ENCODE data around the gene KCNA10. TPM values are rescaled to one million over a fixed set of nuclear protein-coding genes. Genes with fewer than 3 reads are reported as not detected.
"Not testable (repeated sequence)": the region's sequence is repeated elsewhere in the genome, so short reads cannot be mapped to it uniquely, and the experiment has no call there.

The KCNA10 gene
- total RNA-seq, 3 donors from 2014 or later: not detected

DNA sequence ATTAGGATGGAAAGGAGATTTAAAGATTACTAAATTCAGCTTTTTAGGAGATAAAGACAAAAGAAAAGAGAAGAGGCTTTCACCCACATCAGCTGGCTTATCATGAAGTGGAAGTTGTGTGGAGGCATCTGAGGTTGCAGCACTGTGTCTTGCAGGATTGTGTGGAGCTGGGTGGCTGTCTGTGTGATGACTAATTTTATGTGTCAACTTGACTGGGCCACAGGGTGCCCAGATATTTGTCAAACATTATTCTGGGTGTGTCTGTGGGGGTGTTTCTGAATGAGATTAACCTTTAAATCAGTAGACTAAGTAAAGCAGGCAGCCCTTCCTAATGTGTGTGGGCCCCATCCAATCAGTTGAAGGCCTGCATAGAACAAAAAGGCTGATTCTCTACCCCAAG, 3.9 kb downstream of the KCNA10 start:
- TF ChIP-seq, protein P1, sequence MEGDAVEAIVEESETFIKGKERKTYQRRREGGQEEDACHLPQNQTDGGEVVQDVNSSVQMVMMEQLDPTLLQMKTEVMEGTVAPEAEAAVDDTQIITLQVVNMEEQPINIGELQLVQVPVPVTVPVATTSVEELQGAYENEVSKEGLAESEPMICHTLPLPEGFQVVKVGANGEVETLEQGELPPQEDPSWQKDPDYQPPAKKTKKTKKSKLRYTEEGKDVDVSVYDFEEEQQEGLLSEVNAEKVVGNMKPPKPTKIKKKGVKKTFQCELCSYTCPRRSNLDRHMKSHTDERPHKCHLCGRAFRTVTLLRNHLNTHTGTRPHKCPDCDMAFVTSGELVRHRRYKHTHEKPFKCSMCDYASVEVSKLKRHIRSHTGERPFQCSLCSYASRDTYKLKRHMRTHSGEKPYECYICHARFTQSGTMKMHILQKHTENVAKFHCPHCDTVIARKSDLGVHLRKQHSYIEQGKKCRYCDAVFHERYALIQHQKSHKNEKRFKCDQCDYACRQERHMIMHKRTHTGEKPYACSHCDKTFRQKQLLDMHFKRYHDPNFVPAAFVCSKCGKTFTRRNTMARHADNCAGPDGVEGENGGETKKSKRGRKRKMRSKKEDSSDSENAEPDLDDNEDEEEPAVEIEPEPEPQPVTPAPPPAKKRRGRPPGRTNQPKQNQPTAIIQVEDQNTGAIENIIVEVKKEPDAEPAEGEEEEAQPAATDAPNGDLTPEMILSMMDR (IDR thresholded peaks at IDR 0.05): no peak
- no peak for TF ChIP-seq POLR2AphosphoS5 (IDR thresholded peaks at IDR 0.05)
- TF ChIP-seq POLR2A (IDR thresholded peaks at IDR 0.05): no peak
- intact Hi-C loops (cut with DNase I; ENCODE audit: low total_unique reads): no loop called here

DNA sequence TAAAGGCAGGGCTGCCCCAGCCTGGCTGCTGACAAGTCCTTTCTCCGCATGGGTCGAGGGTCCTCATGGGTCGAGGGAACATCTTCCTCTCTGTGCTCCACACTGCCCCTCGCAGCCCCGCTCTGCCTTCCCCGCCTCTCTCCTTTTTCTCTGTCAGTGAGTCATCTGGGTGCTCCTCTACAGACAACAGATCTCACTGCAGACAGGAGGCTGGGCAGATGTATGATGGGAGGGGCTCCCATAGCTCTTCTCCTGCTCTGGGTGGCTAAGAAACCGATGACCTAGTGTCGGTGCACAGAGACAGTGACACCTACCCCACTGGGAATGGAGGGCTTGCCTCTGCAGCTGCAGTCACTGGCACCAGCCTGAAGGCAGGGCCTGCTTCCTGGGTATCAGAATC, 5.5 kb downstream of the KCNA10 start:
- Histone ChIP-seq H3K9me3 (no peaks in the 10 kb centered on the region), H3K27me3 (no peaks in the 10 kb centered on the region), H3K27ac (no peak overlapping the region), H3K4me3 (no peak overlapping the region), H3K36me3 (no peaks in the 10 kb centered on the region), H3K4me1 (no peaks in the 10 kb centered on the region)
- TF ChIP-seq POLR2AphosphoS5 (IDR thresholded peaks at IDR 0.05): no peak
- TF ChIP-seq, protein P1 (IDR thresholded peaks at IDR 0.05): no peak
- no peak for TF ChIP-seq POLR2A (IDR thresholded peaks at IDR 0.05)
- intact Hi-C loops (cut with DNase I; ENCODE audit: low total_unique reads): no loop called here
- DNase-seq (ENCODE audit: low spot score in 2 of 2): no peak

More for the DNA sequence above, 3.9 kb downstream of the KCNA10 start:
- H3K27me3 ChIP-seq: no peaks in the 10 kb centered on the region
- no peak for DNase-seq (ENCODE audit: low spot score in 2 of 2)
- no peaks in the 10 kb centered on the region for H3K4me1 ChIP-seq
- no peak overlapping the region for H3K27ac ChIP-seq
- no peak overlapping the region for H3K4me3 ChIP-seq
- no peaks in the 10 kb centered on the region for H3K9me3 ChIP-seq
- no peaks in the 10 kb centered on the region for H3K36me3 ChIP-seq

DNA sequence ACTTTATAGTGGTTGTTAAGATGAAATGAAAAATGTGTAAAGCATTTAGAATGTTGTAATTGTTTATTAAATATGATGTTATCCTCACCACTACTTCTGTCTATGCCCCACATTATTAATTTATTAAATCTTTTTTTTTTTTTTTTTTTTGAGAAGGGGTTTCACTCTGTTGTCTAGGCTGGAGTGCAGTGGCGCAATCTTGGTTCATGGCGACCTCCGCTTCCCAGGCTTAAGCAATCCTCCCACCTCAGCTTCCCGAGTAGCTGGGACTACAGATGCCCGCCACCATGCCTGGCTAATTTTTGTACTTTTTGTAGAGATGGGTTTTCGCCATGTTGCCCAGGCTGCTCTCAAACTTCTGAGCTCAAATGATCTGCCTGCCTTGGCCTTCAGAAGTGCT, 7.5 kb downstream of the KCNA10 start:
- no peak for DNase-seq (ENCODE audit: low spot score in 2 of 2)
- no peaks in the 10 kb centered on the region for H3K9me3 ChIP-seq

DNA sequence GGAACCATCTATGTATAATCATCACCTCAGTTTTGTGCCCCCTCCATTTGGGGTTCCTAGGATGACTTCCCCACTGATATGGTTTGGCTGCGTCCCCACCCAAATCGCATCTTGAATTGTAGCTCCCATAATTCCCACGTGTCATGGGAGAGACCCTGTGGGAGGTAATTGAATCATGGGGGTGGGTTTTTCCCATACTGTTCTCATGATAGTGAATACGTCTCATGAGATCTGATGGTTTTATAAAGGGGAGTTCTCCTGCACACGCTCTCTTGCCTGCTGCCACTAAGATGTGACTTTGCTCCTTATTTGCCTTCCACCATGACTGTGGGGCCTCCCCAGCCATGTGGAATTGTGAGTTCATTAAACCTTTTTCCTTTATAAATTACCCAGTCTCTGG, 8.1 kb downstream of the KCNA10 start:
- DNase-seq (ENCODE audit: low spot score in 2 of 2); H3K27ac ChIP-seq; H3K36me3 ChIP-seq; H3K9me3 ChIP-seq; H3K4me1 ChIP-seq; H3K4me3 ChIP-seq; H3K27me3 ChIP-seq; intact Hi-C loops (cut with DNase I; ENCODE audit: low total_unique reads): not testable (repeated sequence)

More for the DNA sequence above, 7.5 kb downstream of the KCNA10 start:
- Histone ChIP-seq H3K4me3 (no peak overlapping the region), H3K36me3 (no peaks in the 10 kb centered on the region), H3K27ac (no peak overlapping the region), H3K4me1 (no peaks in the 10 kb centered on the region), H3K27me3 (no peaks in the 10 kb centered on the region)
- intact Hi-C loops (cut with DNase I; ENCODE audit: low total_unique reads): no loop called here
- no peak for TF ChIP-seq POLR2AphosphoS5 (IDR thresholded peaks at IDR 0.05)
- no peak for TF ChIP-seq POLR2A (IDR thresholded peaks at IDR 0.05)

DNA sequence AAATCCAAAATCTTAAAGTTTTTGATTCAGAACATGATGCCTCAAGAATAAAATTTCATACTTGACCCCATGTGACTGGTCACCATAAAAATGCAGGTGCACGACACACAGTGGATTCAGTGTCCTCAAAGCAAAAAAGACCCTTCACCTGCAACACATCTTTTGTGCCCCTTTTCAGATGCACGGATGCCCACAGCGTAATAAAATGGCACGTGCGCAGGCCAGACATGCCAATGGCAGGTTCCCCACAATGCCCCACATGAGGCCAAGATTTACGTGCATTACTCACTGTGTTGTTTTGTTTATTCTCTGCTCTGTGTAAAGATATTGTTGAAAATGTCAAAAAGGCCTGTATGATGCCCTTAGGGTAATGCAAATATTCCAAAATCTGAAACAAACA, 9.3 kb downstream of the KCNA10 start:
- H3K36me3 ChIP-seq: no peaks in the 10 kb centered on the region
- intact Hi-C loops (cut with DNase I; ENCODE audit: low total_unique reads): no loop called here
- DNase-seq (ENCODE audit: low spot score in 2 of 2): no peak
- H3K27ac ChIP-seq: no peak overlapping the region
- no peak overlapping the region for H3K4me3 ChIP-seq
- TF ChIP-seq, protein P1 (IDR thresholded peaks at IDR 0.05): no peak
- TF ChIP-seq POLR2AphosphoS5 (IDR thresholded peaks at IDR 0.05) (no peak), POLR2A (IDR thresholded peaks at IDR 0.05) (no peak)
- no peaks in the 10 kb centered on the region for H3K9me3 ChIP-seq
- H3K4me1 ChIP-seq: no peaks in the 10 kb centered on the region
- no peaks in the 10 kb centered on the region for H3K27me3 ChIP-seq

DNA sequence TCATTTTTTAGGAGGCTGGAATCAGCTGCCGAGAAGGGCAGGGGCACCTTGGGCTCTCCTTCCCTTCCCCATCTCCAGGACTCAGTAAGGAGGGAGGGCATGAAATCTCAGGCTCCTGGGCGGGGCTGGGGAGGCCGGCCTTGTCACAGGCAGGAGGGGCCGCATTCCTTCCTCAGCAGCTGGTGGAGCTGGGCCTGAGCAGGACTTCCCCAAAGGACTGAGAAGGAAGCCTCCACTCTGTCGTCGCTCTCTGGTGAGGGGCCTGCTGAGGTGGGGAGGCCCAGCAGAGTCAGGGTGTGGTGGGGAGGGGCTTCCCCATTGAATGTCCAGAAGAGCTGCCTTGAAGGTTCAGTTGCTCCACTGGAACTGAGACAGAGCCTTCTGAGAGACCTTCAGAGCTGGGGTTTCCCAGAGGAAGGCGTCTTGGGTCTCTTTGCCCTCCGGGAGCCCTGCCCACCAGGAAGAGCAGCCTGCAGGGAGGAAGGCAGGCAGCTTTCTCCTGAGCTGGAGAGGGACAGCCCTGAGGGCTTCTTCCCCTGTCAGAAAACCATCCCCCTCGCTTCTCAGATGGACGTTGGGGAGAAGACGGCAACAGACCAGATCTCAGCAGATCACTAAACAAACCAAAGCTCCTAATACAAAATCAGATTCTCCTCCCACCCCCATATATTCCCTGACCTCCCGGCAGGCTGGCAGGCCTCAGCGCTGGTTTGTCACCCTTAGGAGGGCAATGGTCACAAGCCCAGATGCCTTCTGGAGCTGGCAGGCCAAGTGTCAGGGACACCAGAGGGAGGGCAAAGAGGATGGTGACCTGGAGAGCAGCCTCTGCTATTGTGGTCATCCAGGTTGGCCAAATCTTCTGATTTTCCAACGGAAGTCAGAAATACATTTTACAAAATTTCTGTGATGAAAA, 10.7 kb downstream of the KCNA10 start:
- DNase-seq (ENCODE audit: low spot score in 2 of 2): no peak
- Histone ChIP-seq H3K36me3 (no peaks in the 10 kb centered on the region), H3K27ac (no peak overlapping the region), H3K27me3 (no peaks in the 10 kb centered on the region), H3K9me3 (no peaks in the 10 kb centered on the region), H3K4me1 (no peaks in the 10 kb centered on the region), H3K4me3 (no peak overlapping the region)
- no peak for TF ChIP-seq POLR2A (IDR thresholded peaks at IDR 0.05)
- TF ChIP-seq, protein P1 (IDR thresholded peaks at IDR 0.05): no peak
- TF ChIP-seq POLR2AphosphoS5 (IDR thresholded peaks at IDR 0.05): no peak
- intact Hi-C loops (cut with DNase I; ENCODE audit: low total_unique reads): no loop called here
